Stimulated activated CD4-positive, alpha-beta T cell treated with anti-CD3 and anti-CD28 coated beads, Interleukin-2, amount 100 ng/mL, for 48 hours (primary cell): Measurements from ENCODE around the gene SMPD3.

Experiments used
- DNase-seq, 2 donors: peaks; one replicate each; pipeline ENCODE4 v3.0.0-alpha.2; 2020

SMPD3 gene

GRCh38 chr16:68351463-68351862 lies 96.8 kb downstream of the SMPD3 start:
- no peak for DNase-seq

GRCh38 chr16:68350813-68351350 lies 97.4 kb downstream of the SMPD3 start:
- no peak for DNase-seq

- no peak for DNase-seq
Measured at GRCh38 chr16:68349838-68350410, 98.4 kb downstream of the SMPD3 start.

- no peak for DNase-seq
Measured at GRCh38 chr16:68348639-68349445, 99.5 kb downstream of the SMPD3 start.

- no peak for DNase-seq
Measured at GRCh38 chr16:68347605-68348004, 100.7 kb downstream of the SMPD3 start.

GRCh38 chr16:68346892-68347480 lies 101.3 kb downstream of the SMPD3 start:
- no peak for DNase-seq

GRCh38 chr16:68345958-68346635 lies 102.2 kb downstream of the SMPD3 start:
- DNase-seq, result no peak

GRCh38 chr16:68345351-68345810 lies 102.9 kb downstream of the SMPD3 start:
- no peak for DNase-seq

- DNase-seq, result no peak
Measured at GRCh38 chr16:68344252-68344651, 104.1 kb downstream of the SMPD3 start.

GRCh38 chr16:68343137-68343536 lies 105.2 kb downstream of the SMPD3 start:
- no peak for DNase-seq

- DNase-seq, result no peak
Measured at GRCh38 chr16:68342620-68343019, 105.7 kb downstream of the SMPD3 start.

- no peak for DNase-seq
Measured at GRCh38 chr16:68339214-68339613, 109.1 kb downstream of the SMPD3 start.

- no peak for DNase-seq
Measured at GRCh38 chr16:68338326-68339119, 109.8 kb downstream of the SMPD3 start.

- DNase-seq, result no peak
Measured at GRCh38 chr16:68335175-68335574, 113.1 kb downstream of the SMPD3 start.

GRCh38 chr16:68332411-68333121 lies 115.7 kb downstream of the SMPD3 start:
- DNase-seq, result no peak

- DNase-seq, result no peak
Measured at GRCh38 chr16:68331879-68332410, 116.4 kb downstream of the SMPD3 start.

- no peak for DNase-seq
Measured at GRCh38 chr16:68328860-68329390, 119.4 kb downstream of the SMPD3 start.

- DNase-seq, result peak; percentile 71 to 73
Measured at GRCh38 chr16:68328151-68328859, 120.0 kb downstream of the SMPD3 start.

GRCh38 chr16:68324780-68325357 lies 123.4 kb downstream of the SMPD3 start:
- no peak for DNase-seq

GRCh38 chr16:68324336-68324735 lies 124.0 kb downstream of the SMPD3 start:
- no peak for DNase-seq
